ENCODE measurements around the gene CBLIF.

GRCh38 chr11:59783632-59784090, 61.6 kb downstream of the CBLIF start:
- TF ChIP-seq CTCF (conservative IDR thresholded peaks at IDR 0.05; ENCODE audit: low read length) (no peak), EZH2phosphoT487 (IDR thresholded peaks at IDR 0.05; ENCODE audit: borderline replicate concordance) (no peak)
